COLO668 (cell line): ENCODE results near the gene GTF2IRD2.
A peak's percentile ranks its signal among the peaks of the same experiment; 100 is the strongest.
"Not testable (repeated sequence)": the region's sequence is repeated elsewhere in the genome, so short reads cannot be mapped to it uniquely, and the experiment has no call there.

Experiments used
- DNase-seq: peaks from one replicate; lab custom pipeline; 2025; ENCODE audit not compliant: unreplicated experiment; lab: John Stamatoyannopoulos, UW

The GTF2IRD2 gene

DNA sequence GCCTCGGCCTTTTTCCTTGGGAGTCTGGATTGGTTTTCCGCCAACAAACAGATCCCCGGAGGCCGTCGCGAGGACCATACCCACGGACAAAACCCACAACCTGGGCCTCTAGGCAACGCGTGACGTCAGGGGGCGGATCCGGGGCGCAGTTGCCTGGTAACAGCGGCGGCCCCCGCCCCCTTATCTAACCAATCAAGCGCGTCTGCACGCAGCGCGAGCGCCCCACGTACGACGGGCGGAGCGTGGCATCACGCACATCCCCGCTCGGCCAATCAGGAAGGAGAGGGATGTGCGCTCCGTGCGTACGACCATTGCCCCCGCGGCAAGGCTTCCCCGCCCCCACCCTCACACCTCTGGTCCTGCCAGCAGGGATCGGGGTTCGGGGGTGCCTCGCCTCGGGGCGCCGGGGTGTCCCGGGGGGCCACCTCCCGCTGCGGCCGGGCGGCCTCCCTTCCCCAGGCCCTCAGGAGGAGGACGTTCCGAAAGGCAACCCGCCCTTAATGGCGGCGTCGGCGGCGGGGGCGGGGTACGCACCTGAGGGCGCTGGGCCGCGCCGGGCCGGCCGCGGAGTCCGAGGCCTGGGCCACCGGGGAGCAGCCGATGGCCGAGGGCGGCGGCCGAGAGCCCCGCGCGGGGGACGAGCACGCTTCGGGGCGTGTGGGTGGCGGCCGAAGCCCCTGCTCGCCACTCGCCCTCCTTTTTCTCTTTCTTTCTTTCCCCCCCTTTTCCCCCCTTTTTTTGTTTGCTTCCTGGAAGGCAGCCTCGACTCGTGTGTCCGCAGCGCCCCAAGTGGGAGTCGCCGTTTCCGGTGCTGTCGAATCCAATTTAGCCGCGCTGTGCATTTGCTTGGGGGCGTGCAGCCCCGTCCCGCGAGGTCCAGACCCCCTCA lies at the start of gene GTF2IRD2:
TSS of gene GTF2IRD2 (minus strand) at position 773 of the 889 bp plus-strand sequence. CDS start 15,227 bp downstream, outside the sequence.
- not testable (repeated sequence) for DNase-seq

DNA sequence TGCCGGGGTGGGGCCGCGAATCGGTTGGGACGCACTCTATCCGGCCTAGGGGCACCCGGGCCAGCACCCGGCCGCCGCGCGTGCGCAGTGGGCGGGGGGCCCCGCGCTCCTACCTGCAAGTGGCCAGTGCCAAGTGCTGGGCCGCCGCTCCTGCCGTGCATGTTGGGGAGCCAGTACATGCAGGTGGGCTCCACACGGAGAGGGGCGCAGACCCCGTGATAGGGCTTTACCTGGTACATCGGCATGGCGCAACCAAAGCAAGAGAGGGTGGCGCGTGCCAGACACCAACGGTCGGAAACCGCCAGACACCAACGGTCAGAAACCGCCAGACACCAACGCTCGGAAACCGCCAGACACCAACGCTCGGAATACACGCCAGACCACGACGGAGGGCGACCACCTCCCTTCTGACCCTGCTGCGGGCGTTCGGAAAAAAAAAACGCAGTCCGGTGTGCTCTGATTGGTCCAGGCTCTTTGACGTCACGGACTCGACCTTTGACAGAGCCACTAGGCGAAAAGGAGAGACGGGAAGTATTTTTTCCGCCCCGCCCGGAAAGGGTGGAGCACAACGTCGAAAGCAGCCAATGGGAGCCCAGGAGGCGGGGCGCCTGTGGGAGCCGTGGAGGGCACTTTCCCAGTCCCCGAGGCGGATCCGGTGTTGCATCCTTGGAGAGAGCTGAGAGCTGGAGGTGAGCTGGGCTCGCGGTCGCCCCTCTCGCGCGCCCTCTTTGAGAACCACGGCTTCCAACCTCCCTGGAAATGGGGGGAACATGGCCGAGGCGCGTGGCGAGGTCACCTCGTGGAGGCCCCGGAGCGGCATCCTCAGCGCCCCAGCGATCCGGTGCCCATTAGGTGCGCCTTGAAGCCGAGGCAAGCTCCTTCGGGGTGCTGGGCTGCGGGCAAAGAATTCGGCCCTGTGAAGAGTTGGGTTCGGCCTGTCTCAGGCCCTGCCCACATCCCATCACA lies 39.0 kb upstream of the GTF2IRD2 start:
- DNase-seq = peak; percentile 70

DNA sequence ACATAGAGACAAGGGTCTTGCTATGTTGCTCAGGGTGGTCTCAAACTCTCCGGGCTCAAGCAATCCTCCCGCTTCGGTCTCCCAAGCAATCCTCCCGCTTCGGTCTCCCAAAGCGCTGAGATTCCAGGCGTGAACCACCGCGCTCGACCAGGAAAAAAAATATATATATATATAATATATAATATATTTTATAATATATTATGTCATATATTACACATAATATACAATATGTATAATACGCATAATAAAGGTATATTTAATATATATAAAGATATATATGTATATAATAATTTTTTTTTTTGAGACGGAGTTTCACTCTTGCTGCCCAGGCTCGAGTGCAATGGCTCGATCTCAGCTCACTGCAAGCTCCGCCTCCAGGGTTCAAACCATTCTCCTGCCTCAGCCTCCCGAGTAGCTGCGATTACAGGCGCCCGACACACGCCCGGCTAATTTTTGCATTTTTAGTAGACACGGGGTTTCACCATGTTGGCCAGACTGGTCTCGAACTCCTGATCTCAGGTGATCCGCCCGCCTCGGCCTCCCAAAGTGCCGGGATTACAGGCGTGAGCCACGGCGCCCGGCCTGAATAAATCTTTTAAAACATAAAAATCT lies 38.2 kb upstream of the GTF2IRD2 start:
- DNase-seq = not testable (repeated sequence)

DNA sequence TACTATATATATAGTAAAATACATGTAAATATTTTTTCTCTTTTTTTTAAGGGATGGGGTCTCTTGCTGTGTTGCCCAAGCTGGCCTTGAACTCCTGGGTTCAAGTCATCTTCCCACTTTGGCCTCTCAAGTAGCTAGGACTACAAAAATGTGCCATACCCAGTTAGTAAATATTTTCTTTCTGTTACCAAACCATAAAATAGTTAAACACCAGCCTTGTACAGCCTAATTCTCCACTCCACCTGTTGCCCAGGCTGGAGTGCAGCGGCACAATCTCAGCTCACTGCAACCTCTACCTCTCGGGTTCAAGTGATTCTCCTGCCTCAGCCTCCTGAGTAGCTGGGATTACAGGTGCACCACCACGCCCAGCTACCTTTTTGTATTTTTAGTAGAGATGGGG lies 33.9 kb upstream of the GTF2IRD2 start:
- DNase-seq = not testable (repeated sequence)

DNA sequence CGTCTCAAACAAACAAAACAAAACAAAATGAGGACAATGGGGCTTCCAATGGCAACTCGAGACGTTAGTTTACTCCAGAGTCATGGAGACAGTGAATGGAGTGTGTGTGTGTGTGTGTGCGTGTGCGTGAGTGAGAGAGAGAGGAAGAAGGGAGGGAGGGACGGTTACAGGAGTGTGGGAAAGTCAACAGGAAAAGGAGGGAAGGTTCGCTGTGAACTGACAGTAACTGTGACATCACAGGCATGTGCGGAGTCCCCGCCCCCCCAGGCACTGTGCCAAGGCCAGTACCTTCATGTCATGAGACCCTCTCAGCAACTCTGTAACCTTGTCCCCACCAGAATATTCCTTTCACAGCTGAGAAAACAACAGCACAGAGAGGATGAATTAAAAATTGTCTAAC lies 30.7 kb upstream of the GTF2IRD2 start:
- DNase-seq = not testable (repeated sequence)

DNA sequence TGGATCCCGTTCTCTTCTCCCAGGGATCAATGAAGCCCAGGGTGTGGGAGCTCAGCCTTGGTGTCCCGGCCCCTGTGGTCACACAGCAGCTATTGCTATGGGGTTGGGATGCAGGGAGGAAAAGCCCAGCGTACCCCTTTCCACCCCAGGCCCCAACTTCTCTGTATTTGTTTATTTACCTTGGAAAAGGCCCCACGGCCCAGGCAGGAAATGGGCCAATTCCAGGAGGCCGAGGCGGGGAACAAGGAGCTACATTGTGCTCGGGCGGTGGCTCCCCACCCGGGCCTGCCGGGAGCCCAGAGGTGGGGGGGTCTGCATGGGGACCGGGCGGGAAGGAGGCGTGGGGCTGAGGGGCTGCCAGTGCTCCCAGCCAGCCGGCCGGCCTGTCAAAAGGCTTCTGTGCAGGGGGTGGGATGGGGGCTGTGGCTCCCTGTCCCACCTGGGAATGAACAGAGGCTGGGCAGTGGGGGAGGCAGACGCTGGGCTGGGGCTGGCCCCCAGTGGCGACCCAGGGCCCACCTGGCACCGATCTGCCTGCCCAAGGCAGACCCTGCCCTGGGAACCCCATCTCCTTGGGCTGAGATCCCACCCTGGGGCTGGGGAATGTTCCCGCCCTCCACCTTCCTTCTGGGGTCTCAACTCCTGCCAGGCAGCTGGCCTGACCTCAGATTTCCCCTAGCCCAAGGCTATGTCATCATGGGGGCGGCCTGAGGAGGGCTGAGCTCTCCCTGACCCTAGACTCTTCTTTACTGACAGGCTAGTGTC lies 23.5 kb upstream of the GTF2IRD2 start:
- not testable (repeated sequence) for DNase-seq

DNA sequence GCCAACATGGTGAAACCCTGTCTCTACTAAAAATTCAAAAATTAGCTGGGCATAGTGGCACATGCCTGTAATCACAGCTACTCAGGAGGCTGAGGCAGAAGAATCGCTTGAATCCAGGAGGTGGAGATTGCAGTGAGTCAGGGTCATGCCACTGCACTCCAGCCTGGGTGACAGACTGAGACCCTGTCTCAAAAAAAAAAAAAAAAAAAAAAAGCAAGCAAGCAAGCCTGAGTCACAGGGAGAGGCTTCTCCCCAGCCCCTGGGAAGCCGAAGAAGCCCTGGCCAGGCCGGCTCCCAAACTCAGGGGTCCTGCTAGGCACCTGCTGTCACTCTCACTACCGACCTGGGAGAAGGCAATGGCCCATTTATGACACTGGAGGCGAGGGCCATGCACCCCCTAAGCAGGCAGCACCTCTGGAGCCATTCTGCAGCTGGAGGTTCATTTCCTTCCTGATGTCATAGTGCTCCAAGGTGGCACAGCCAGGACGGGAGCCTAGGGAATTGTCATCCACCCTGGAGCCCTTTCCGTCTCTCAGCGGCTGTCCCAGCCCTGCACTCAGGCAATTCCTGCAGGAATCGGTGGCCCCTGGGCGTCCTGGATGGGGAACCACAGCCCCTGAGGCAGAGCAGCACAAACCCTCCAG lies 22.8 kb upstream of the GTF2IRD2 start:
- DNase-seq = not testable (repeated sequence)

DNA sequence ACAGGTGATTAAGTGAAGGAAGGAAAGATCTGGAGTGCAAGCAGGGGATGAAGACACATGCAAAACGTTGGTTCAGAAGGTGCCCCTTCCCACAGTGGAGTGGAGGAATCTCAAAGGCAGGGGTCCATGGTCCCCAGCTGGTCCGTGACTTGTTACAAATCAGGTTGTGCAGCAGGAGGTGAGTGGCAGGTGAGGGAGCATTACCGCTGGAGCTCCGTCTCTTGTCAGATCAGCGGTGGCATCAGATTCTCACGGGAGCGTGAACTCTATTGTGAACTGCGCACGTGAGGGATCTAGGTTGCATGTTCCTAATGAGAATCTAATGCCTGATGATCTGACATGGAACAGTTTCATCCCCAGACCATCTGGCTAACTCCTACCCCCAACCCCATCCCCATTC lies 21.1 kb upstream of the GTF2IRD2 start:
- DNase-seq = not testable (repeated sequence)

DNA sequence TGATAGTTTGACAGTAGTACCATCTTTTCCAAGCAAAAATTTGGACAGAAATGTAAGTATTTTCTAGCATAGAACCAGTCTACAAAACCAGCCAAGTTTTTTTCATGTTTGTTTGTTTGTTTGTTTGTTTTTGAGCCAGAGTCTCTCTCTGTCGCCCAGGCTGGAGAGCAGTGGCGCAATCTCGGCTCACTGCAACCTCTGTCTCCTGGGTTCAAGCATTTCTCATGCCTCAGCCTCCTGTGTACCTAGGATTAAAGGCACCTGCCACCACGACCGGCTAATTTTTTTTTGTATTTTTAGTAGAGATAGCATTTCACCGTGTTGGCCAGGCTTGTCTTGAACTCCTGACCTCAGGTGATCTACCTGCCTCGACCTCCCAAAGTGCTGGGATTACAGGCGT lies 14.4 kb upstream of the GTF2IRD2 start:
- not testable (repeated sequence) for DNase-seq

DNA sequence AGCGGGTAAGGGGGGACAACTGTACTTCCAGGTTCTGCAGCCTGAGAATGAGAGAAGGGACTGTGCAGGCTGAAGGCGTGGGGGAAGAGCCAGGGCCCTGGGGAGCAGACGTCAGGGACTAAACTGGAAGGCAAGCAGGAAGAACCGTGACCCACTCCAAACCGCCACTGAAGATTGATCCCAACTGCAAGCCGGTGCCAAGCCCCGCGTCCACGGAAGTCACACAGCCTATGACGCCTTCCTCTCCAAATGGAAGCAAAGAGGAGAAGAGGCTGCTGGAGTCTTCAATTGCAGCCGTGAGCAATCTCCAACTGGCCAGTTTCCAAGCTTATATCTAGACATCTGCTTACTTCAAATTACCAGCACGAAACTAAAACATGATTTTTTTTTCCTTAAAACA lies 1.6 kb downstream of the GTF2IRD2 start:
- not testable (repeated sequence) for DNase-seq

DNA sequence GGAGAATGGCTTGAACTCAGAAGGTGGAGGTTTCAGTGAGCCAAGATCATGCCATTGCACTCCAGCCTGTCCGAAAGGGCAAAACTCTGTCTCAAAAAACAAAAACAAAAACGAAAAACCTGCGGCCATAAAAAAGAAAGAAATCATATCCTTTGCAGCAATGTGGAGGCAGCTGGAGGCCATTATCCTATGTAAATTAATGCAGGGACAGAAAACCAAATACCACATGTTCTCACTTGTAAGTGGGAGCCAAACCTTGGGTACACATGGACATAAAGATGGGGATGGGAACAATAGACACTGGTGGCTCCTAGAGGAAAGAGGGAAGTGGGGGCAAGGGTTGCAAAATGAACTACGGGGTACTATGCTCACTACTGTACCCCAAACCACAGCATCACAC lies 21.0 kb downstream of the GTF2IRD2 start:
- DNase-seq = not testable (repeated sequence)

DNA sequence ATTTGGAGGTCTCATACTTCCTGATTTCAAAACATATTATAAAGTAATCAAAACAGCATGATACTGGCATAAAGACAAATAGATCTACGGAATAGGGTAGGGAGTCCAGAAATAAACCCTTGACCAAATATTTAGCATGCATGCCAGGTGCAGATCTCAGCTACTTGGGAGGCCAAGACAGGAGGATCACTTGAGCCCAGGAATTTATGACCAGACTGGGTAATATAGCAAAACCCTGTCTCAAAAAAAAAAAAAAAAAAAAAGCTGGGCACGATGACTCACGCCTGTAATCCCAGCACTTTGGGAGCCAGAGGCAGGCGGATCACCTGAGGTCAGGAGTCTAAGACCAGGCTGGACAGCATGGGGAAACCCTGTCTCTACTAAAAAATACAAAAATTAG lies 21.4 kb downstream of the GTF2IRD2 start:
- not testable (repeated sequence) for DNase-seq

DNA sequence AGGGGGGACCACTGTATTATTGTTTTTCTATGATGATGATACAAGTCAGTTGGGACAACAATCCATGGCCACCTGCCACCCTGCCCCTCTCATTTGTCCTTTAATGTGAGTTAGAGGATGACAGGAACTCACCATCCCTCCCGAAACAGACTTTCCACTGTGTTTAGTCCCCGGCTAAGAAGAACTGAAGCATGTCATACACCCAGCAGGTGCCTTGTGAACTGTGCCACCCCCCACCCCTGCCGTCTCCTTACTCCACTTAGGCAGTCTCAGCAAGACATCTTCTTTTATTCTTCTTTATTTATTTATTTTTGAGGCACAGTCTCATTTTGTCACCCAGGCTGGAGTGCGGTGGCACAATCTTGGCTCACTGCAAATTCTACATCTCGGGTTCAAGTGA lies 30.1 kb downstream of the GTF2IRD2 start:
- not testable (repeated sequence) for DNase-seq

DNA sequence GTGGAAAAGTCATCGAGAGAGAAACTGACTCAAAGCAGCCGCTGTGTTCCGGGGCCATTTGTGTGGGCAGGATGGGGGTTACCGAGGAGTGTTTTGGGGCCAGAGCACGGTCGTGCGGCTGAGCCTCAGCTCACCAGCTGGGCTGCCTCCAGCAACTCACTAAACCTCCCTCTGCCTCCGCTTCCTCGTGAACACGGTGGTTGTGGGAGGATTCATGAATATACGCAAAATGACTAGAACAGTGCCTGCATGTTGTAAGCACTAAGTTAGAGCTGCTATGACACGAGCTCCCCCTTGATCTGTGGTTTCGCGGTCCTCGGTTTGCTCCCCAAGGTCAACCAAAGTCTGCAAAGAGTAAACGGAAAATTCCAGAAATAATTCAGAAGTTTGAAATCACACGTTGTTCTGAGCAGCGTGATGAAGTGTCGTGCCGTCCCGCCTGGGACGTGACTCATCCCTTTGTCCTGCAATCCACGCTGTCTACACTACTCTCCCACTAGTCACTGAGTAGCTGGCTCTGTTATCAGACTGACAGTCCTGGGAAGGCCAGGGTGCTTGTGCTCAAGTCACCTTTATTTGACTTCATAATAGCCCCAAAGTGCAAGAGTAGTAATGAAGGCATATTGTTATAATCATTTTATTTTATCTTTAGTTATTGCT lies 31.1 kb downstream of the GTF2IRD2 start:
- not testable (repeated sequence) for DNase-seq

DNA sequence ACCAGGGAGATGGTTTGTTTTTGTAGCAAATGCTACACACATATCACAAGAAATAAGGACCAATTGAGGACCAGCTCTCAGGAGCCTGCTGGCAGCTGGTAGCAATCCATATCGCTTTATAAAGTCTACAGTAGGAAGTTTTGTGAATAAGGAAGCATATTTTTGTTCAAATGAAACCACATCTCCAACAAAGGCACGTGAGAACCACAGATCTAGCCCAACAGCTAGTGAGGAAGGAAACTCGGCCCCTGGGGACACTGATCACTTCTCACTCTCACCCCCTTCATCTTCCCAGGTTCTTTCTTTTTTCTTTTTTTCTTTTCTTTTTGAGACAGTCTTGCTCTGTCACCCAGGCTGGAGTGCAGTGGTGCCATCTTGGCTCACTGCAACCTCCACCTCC lies 35.5 kb downstream of the GTF2IRD2 start:
- DNase-seq = not testable (repeated sequence)

DNA sequence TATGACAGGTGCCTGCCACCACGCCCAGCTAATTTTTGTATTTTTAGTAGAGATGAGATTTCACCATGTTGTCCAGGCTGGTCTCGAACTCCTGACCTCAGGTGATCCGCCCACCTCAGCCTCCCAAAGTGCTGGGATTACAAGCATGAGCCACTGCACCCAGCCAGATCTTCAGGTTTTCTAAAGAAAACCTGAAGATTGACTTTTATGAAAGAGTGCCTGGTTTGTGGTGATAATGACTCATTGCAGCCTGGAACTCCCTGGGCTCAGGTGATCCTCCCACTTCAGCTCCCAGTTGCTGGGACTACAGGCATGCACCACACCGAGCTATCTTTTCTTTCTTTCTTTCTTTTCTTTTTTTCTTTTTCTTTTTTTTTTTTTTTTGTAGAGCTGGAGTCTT lies 52.8 kb downstream of the GTF2IRD2 start:
- not testable (repeated sequence) for DNase-seq

DNA sequence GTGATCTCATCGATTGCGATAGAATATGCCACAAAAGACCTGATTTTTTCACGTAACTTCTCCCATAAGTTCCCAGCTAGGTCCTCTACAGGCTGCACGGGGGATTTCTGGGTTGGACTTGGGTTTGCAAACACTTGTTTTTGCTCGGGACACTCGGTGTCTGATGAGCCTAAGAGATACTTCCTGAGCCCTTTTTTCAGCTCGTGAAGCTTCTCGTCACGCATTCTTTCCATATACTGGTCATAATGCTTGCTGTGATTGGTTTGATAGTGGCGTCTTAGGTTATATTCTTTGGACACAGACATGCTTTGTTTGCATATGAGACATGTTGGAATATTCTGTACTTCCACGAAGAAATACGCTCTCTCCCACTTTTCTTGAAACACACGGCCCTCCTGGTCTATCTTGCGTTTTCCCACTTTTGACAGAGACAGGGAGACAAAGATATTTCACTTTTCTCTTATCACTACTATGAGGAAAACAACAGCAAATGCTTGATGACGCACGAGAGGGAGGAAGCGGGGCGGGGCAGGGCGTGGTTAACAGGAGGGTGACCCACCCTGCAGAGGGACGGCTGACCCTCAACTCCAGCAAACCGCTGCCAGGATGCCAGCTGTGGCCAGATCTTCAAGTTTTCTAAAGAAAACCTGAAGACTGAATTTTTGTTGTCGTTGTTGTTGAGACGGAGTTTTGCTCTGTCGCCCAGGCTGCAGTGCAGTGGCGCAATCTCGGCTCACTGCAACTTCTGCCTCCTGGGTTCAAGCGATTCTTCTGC lies 53.4 kb downstream of the GTF2IRD2 start:
- DNase-seq = not testable (repeated sequence)

DNA sequence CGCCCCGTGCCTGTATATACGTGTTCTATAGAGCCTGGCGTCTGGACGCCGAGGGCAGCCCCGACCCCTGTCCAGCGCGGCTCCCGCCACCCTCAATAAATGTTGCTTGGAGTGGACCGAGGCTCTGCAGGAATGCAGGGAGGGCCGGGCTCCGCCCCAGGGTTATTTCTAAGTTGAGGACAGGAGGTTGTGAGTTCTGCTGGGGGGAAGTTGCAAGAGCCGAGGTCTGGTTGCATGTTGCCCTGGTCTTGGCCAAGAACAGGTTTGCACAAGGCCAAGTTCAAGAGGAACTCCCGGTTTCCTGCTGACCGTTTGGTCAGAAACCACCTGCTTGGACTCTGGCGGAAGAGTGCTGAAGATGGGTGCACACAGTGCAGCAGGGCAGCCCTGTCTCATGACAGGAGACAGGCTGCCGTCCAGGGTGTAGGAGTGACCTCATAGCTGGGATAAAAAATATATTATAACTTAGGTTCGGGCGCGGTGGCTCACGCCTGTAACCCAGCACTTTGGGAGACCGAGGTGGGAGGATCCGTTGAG lies 62.1 kb downstream of the GTF2IRD2 start:
- DNase-seq = not testable (repeated sequence)
